Measurements from ENCODE around the gene CDY2B. TPM values are rescaled to one million over a fixed set of nuclear protein-coding genes. Genes with fewer than 3 reads are reported as not detected.
"Not testable (repeated sequence)": the region's sequence is repeated elsewhere in the genome, so short reads cannot be mapped to it uniquely, and the experiment has no call there.

Gene CDY2B
- not detected for polyA plus RNA-seq (2013, experiment 1 of 2; ENCODE audit: insufficient read length)
- not detected for polyA plus RNA-seq (2013, experiment 2 of 2; ENCODE audit: insufficient read length)

DNA sequence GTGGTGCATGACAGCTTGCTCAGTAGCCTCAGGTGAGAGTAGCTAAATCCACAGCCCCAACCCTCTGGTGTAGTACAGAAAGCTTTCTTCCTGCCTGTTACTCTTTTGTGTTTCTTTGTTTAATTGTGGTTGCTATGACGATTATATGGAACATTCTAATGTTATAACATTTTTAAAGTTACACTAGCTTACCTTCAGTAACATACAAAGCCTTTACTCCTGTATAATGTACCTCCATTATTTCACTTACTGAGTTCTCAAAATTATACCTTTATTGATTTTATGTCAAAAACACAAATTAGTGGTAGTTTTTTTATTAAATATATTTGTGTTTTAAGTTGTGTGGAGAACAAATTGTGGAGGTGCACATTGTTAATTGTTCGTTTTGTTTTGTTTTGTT lies at the start of gene CDY2B:
TSS of gene CDY2B (minus strand) at position 101 of the 400 bp plus-strand sequence. CDS start 328 bp downstream, outside the sequence.
- not testable (repeated sequence) for DNase-seq

DNA sequence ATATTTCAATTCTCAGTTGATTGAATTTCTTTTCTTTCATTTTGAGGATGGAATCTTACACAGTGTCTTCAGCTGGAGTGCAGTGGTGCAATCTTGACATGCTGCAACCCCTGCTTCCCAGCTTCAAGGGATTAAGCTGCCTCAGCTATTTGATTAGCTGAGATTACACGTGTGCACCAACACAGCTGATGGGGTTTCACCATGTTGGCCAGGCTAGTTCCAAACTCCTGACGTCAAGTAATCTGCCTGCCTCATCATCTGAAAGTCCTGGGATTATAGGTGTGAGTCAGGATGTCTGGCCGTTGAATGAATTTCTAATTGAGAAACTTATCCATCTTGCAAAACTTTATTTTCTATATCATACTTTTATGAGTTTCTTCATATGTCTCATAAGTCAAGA lies 28.0 kb upstream of the CDY2B start:
- not testable (repeated sequence) for DNase-seq

DNA sequence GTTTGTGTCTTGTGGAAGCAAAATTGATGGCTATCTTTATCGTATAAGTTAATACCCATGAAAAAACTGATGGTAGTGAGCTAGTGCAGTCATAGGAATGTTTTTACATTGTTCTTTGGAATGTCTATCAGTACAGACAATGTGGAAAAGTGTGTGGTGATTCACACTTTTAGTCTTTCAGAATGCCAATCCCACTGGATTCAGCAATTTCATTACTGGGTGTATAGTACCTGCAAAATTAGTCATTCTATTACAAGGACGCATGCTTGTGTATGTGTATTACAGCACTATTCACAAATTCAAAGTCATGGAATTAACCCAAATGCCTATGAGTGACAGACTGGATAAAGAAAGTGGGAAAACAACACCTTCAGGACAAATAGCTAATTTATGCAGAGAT lies 27.3 kb upstream of the CDY2B start:
- DNase-seq, result not testable (repeated sequence)

- not testable (repeated sequence) for DNase-seq
These were observed 1.7 kb upstream of the CDY2B start for GRCh38 chrY:17881697-17882096.

GRCh38 chrY:17876767-17877166 lies 3.3 kb downstream of the CDY2B start:
- DNase-seq, result not testable (repeated sequence)

DNA sequence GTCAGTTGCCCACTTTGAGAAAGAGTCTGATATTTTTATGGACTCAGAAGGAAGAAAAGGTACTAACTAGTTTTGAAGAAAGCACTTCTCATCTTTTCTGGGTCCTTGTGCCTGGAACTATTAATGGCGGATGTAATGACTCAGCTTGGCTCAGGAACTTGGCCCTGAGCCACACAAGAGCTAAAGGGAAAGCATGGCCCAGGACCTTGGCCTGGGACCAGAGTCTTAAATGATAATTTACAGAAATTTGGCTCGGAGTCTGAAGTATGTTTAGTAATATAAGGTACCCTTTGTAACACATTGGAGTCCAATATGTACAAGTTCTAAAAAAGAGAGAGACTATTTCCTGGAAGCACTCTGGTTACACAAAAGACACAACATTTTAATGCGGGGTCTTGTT lies 4.6 kb downstream of the CDY2B start:
- DNase-seq, result not testable (repeated sequence)

DNA sequence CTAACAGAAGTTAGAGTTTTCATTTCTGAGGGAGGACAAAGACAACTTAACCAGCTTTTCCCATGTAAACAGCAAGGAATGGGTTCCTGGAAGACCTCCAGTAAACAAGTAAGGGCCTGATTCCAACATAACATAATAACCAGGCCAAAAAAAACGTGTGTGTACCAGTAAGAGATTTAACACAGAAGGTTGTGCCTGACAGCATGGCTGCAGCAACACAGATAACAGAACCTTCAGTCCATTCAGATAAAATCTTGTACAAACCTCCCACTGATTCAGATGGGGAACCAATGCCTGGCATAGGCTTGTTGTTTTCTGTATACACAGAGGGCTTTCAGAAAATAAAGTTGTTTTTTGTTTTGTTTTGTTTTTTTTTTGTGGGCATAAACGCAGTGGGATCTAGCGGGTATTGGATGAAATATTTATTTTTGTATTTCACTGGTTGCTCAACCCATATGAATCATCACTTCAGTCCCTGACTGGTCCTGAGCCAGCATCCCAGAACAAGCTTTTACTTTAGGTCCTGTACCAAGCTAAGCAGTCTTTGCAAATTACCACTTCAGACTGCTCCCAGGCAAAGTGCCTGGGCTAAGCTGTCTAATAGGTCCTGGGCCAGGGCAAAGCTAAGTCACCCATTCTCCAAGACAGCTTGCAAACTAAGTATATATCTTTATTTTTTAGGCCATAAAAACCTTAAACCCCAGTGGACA lies 8.7 kb downstream of the CDY2B start:
- not testable (repeated sequence) for DNase-seq

DNA sequence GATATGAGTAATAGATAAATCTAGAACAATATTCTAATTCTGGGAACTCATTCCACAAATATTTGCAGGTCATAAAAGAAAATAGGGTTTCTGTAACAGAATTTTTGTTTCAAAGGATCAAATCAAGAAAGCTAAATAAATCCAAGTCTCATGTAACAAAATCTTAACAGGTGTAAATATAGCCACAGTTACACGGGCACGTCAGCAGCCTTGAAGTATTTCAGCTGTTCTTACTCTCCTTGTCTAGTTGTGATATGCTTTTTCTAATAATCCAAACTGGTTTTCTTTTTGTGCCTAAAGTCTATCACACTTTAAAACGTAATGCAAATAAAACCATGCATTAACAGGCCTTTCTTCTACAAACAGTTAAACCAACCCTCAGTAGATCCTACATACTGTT lies 9.3 kb downstream of the CDY2B start:
- DNase-seq, result not testable (repeated sequence)

- DNase-seq, result not testable (repeated sequence)
These were observed 12.2 kb downstream of the CDY2B start for GRCh38 chrY:17867850-17868249.

GRCh38 chrY:17860634-17861033 lies 19.4 kb downstream of the CDY2B start:
- DNase-seq, result not testable (repeated sequence)

- not testable (repeated sequence) for DNase-seq
These were observed 22.8 kb downstream of the CDY2B start for GRCh38 chrY:17856963-17857848.

DNA sequence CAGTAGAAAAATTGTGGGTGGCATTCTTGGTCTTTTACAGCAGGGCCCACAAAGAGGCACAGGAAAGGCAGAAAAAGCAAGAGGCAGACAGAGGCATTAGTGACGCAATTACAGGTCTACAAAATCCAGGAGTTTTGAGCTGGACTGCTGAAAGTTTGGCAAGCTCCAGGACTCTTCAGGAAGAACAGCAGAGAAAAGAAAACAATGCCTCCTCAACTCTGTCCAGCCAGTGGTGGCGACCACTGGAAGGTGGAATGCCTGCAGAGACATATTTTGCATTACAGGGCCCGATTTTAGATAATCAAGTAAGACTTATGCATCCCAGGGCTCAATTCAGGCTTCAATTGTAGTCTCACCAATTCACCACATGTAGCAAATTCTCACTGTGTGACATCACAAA lies 23.5 kb downstream of the CDY2B start:
- not testable (repeated sequence) for DNase-seq

- DNase-seq, result not testable (repeated sequence)
These were observed 30.9 kb downstream of the CDY2B start for GRCh38 chrY:17849131-17849530.

DNA sequence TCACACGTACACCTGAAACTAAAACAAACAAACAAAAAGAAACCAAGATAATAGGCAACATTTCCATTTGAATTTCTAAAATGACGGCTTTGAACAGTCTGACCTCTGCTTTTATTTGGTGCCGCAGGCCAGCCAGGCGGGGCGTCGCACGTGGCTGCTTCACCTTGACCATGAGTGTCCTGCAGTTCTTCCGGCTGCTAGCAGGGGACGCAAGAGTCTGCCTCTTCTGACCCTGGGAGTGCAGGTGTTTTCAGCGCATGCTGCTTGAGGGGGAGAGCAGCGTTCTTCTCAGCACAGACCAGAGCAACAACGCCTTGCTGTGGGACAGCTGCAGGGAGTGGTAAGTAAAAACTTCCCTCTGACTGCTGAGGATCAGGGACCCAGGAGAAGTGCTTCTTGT lies 47.9 kb downstream of the CDY2B start:
- not testable (repeated sequence) for DNase-seq

Data from fibroblast of skin of scalp (primary cell).